Activated CD4-positive, CD25-positive, alpha-beta regulatory T cell treated with anti-CD3 and anti-CD28 coated beads, Interleukin-2, amount 50 U/mL, for 72 hours (primary cell): ENCODE results near the gene RNF40.

Experiments
- DNase-seq: peaks from one replicate; pipeline ENCODE4 v3.0.0; 2021

RNF40 gene

DNA sequence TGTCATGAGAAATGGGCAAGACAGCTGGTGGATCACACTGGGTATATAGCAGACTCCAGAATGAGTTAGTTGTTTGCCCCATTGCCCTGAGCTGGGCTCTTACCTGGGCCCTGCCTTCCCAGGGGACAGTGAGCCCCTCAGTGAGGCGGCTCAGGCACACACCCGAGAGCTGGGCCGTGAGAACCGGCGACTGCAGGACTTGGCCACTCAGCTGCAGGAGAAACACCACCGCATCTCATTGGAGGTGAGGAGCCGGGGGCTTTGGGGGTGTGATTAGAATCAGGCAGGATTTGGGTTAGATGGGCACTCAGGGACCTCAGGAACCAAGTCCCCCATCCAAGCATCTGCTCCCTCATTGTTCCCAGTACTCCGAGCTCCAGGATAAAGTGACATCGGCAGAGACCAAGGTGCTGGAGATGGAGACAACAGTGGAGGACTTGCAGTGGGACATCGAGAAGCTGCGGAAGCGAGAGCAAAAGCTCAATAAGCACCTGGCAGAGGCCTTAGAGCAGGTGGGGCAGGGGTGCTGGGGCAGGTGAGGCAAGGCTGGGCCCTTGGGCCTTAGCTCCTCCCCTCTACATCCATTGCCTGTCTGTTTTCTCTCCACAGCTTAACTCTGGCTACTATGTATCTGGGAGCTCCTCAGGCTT lies 2.8 kb downstream of the RNF40 start:
- no peak for DNase-seq

DNA sequence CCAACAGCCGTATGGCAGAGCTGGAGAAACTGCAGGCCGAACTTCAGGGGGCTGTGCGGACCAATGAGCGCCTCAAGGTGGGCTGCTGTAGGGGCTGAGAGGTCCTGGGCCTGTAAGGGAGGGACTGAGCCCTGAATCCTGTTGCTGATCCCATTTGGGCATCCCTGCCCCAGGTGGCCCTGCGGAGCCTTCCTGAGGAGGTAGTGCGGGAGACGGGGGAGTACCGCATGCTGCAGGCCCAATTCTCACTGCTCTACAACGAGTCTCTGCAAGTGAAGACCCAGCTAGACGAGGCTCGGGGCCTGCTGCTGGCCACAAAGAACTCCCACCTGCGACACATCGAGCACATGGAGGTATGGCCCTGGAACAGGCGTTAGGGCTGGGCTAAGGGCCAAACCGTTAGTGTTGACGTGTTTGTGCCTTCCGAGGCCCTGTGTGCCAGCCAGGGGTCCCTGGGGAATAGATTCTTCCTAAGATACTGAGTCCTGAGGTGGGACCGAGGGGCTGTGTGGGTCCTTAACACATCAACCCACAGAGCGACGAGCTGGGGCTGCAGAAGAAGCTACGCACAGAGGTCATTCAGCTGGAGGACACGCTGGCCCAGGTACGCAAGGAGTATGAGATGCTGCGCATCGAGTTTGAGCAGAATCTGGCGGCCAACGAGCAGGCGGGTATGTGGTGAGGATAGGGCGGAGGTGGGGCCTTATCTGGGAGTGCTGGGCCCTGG lies 4.2 kb downstream of the RNF40 start:
- DNase-seq = no peak

DNA sequence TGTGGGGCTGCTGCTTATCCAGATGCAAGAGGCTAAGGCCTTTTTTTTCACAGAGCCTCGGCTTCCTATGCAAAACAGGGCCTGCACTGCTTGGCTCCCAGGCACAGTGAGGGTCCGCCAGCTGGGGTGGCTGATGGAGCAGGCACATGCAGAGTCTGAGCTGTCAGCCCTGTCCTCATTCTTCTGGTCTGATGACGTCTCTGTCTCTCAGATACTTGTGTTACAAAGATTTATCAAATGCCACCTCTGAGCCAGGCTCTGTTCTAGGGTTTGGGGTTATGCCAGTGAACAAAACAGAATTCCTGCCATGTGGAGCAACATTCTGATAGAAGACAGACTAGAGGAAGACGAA lies 4.8 kb downstream of the RNF40 start:
- DNase-seq = no peak

DNA sequence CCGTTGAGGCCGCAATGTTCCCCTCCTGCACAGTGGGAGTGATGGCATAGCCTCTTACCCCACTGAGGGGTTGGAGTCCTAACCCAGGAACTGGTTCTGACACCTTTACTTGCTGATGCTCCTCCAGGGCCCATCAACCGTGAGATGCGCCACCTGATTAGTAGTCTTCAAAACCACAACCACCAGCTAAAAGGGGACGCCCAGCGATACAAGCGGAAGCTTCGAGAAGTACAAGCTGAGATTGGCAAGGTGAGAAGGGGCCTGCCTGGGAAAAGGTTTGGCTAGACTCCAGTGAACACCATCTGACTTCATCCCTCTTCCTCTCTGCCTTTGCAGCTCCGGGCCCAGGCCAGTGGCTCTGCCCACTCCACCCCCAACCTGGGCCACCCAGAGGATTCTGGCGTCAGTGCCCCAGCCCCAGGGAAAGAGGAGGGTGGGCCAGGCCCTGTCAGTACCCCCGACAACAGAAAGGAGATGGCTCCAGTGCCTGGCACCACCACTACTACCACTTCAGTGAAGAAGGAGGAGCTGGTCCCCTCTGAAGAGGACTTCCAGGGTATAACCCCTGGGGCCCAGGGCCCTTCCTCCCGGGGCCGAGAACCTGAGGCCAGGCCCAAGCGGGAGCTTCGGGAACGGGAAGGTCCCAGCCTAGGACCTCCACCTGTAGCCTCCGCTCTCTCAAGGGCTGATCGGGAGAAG lies 5.8 kb downstream of the RNF40 start:
- DNase-seq = no peak

DNA sequence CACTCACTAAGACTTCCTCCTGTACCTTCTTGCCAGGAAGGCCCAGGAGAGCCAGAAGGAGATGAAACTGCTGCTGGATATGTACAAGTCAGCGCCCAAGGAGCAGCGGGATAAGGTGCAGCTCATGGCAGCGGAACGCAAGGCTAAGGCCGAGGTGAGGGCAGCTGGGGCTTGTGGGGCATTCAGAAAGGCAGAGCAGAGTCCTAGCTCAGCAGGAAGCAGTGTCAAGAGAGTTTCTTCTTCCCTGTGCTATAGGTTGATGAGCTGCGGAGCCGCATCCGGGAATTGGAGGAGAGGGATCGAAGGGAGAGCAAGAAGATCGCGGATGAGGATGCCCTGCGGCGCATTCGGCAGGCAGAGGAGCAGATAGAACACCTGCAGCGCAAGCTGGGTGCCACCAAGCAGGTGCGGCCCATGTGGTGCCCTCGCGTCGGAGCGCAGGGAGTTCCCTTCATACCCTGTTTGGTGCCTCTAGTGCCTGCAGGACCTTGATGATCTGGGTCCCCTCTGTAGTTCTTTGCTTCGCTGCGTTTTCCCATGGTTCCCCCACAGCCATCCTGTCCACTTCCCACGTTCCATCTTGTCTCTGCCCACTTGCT lies 6.6 kb downstream of the RNF40 start:
- DNase-seq = no peak

DNA sequence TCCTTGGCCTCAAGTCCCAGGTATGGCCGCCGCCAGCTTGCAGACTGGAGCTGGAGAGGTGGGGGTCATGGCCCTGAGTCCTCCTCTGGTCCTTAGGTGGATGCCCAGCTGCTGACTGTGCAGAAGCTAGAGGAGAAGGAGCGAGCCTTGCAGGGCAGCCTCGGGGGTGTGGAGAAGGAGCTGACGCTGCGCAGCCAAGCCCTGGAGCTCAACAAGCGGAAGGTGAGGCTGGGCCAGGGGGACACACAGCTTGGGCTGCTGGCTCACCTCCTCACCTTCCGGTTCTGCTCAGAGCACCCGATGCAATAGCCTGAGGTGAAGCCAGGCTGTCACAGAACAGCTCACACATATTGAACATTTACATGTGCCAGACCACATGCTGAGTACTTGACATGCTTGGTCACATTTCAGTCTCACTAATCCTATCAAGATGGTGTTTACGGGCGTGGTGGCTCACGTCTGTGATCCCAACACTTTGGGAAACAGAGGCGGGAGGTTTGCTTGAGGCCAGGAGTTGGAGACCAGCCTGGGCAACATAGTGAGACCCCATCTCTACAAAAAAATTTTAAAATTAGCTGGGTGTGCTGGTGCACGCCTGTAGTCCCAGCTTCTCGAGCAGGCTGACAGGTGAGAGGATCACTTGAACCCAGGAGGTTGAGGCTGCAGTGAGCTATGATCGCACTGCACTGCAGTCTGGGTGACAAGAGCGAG lies 7.4 kb downstream of the RNF40 start:
- no peak for DNase-seq

DNA sequence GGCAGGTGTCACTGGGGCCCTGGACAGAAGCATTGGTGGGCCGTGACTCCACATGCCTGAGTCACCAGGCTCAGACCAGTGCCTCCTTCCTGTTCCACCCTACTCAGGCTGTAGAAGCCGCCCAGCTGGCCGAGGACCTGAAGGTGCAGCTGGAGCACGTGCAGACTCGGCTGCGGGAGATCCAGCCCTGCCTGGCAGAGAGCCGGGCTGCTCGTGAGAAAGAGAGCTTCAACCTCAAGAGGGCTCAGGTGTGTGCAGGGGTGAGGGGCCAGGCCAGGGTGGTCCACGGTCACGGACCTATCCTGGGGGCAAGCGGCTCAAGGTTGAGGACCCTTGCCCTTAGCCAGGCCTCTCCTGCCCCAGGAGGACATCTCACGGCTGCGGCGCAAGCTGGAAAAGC lies 9.6 kb downstream of the RNF40 start:
- no peak for DNase-seq

DNA sequence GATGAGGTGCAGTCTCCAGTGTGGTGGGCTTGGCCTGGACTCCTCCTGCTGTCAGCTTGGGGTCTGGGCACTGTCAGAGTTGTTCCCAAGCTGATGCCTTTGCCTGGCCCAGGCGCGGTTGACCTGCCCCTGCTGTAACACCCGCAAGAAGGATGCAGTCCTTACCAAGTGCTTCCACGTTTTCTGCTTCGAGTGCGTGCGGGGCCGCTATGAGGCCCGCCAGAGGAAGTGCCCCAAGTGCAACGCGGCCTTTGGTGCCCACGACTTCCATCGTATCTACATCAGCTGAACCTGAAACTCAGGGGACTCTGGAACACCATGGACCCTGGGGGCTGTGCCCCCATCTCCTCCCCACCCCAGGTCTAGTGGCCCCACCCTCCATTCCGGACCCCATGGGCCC lies 11.7 kb downstream of the RNF40 start:
- no peak for DNase-seq

DNA sequence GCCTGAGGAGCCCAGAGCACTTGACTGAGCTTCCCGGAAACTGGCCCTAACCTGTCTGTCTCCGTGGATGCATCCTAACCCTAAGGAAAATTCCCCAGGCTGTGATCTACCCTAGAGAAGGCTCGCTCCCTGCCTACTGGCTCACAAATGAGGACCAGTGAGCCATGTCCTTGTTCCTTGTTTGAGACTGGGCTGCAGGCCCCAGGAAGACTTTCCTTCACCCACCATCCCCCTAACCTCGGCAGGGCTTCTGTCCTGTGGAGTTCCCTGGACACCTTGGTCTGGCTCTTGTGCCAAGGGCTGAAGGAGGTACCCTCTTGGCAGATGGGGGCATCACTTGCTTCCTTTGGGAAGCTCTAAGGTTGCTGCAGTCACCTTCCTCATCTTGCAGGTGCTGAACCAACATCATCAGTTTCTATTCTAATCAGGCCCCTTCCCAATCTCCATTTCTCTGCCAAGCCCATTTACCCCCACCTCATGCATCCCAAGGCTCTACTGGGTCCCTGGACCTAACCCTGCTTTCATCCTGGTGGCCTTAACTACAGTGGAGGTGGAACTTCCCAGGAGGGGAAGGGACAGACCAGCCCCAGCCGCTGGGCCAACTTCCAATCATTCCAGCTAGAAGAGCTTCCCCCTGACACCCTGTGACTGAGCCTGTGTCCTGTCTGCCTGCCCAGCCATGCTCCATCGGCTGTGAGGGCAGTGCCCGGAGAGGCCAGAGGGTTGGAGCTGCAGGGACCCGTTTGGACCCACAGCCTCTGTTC lies 12.4 kb downstream of the RNF40 start:
- DNase-seq = no peak

DNA sequence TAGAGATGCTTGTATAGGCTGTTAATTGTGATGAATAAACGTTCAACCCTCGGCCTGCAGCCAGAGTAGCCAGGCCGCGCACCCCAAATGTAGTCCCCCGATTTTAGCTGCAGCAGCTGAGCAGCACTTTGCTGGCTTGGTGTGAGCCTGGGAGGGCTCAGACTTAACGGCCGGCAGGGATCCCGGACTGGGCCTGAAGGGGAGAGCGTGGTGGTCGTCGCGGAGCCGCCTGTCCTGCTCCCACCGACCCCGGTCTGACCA lies 12.9 kb downstream of the RNF40 start:
- no peak for DNase-seq

DNA sequence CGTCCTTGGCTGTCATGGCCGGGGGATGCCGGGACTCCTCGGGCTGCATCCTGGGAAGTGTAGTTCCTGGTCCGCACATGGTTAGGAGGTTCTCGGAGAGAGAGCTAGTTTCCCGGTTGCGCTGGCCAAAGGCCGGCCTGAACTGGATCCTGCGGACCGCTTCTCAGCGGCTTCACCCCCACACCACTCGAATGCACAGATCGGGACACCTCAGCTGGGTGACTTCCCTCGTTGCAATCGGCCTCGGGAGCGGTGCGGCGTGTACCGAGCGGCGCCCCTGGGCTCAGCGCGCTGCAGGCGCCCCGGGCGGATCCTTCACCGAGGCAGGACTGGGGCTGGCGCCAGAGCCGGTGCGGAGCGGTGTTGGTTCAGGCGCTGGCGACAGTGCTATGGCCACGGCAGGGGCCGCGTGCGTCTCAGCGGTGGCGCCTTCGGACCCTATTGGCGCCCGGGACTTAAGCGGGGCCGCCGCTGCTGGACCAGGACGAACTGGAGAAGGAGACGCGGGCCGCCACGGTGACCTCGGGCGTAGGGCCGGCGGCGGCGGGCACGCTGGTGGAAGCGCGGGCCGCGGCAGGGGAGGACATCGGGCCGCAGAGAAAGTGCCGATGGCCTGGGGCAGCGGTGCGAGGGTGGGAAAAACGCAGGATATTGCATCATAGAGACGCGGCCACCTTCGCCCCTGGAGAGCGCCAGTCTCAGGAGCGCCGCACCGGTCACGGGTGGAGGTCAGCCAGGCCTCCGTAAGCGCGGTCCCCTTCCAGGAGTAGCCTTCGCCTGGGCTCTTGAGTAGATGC lies 13.5 kb downstream of the RNF40 start:
- peak; percentile 56 for DNase-seq

DNA sequence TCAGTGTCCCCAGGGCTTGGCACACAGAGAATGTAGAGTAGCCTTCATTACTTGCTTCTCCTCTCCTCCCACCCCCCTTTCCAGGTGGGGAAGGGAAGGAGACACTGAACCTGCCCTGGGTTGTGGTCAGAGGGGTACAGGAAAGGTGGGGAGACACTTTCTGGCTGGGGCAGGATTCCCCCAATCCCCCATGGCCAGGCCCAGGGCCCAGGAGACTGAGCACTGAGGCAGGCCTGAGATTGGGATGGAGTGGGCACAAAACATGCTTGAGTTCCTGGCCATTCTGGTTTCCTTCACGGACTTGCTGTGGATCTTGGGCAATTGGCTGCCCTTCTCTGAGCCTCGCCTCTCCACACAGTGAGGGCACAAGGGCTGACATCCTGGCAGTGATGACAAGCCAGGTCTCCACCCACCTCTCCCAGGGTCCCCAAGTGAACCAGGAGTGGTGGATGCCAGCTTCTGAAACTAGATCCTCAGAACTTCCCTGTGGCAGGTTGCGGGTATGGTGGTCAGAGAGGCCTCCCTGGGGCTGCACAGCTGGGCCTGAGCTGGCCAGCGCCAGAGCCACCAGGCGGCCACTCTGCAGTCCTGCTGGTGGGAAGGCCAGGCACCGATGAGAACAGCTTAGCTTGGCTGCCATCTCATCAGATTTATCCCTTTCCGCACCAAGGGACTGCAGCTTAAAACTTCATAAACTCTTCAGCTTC lies 15.6 kb downstream of the RNF40 start:
- no peak for DNase-seq

DNA sequence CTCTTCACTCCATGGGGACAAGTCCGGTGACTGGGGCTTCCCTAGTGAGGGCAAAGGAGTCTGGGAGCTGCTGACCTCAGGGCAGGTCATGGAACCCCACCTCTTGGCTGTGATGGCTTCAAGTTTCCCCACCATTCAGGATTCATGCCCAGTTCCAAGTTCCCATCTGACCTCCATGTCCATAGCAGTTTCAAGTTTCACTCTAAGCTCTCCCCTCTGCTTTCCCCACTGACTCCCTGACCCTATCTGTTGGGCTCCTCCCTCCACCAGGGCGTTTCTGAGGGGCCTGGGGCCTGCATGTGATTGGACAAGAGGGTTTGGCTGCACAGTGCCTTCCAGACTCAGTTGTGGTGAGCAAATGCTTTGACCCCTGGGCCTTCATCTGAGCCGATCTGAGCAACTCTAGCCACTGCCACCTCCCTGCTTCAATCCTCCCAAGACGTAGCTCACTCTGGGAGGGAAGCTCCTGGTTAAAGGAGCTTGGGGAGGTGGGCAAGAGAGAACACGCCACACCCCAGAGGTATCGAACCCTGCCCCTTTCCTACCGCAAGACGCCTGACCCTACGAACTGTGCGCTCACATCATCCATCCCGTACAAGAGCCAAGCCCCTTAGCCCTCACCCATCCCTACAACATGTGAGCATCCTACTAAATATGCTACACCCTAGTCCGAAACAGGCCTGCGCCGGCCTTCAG lies 16.6 kb downstream of the RNF40 start:
- no peak for DNase-seq

DNA sequence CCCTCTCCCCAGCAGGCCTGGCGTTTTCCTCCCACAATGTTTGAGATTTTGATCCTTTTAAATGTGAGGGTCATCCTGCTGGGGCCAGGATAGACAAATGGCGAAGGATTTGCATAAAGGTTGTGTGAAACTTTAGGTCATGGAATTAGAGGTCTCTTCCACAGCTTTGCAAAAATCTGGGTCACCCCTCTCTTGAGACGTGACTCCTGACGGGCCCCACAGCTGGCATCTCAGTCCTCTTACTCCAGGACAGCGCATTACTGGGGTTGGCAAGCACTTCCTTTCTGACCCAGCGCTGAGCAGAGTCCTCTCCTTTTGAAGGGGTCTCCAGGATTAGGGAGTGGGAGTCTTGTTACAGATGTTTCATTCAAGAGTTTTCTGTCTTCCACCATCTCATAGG lies 17.5 kb downstream of the RNF40 start:
- no peak for DNase-seq

DNA sequence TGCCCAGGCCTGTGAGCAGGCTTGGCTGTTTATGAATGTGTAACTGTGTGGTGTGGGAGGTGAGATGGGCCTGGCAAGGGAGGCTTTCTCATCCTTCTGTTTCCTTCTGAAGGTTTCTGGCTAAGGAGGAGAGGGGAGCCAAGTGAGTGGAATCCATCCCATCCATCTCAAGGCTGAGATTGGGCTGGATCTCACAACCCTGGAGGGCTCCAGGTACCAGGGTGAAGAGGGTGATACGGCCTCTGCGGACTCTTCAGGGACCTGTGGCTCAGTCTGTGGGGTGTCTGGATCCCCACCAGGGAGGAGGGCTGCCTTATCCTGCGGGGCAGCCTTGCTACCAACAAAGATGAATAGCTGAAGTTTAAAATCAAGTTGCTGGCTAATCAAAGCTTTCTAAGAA lies 17.9 kb downstream of the RNF40 start:
- no peak for DNase-seq

DNA sequence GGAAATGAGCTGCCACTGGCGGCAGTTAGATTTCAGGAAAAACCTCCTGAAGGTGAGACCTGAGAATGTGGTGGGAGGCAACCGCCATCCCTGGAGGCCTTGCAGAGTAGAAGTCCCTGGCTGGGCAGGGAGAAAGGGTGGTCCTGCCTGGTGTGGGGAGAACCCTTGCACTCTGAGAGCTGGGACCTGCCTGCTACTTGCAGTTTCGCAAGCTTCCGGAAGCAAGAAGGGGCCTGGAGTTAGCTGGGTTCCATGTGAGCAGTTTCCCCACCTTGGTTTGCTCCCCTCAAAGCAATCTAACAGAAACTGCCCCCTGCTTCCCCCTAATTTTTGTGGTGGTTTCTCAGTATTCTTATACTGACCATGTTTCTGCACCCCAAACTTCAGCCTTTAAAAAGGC lies 18.4 kb downstream of the RNF40 start:
- DNase-seq = no peak

DNA sequence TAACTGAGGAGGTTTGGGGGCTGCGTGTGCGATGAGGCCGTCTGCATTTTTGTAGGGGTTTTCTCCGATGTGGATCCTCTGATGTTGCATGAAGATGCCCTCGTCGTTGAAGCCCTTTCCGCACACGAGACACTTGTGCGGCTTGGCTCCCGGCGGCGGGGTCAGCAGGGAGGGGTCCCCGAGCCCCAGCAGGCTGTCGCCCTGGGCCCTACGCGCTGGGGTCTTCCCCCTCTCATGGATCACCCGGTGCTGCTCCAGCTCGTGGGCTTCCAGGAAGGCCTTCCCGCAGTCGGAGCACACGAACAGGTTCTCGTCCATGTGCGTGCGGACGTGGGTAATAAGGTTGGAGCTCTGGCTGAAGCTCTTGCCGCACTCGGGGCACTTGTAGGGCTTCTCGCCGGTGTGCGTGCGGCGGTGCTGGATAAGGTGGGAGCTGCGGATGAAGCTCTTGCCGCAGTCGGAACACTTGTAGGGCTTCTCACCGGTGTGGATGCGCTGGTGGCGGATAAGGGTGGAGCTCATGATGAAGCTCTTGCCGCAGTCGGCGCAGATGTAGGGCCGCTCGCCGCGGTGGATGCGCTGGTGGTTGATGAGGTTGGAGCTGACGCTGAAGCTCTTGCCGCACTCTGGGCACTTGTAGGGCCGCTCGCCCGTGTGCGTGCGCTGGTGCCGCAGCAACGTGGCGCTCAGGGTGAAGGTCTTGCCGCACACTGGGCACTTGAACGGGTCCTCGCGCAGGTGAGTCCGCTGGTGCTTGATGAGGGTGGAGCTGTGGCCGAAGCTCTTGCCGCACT lies 20.6 kb downstream of the RNF40 start:
- DNase-seq = no peak

DNA sequence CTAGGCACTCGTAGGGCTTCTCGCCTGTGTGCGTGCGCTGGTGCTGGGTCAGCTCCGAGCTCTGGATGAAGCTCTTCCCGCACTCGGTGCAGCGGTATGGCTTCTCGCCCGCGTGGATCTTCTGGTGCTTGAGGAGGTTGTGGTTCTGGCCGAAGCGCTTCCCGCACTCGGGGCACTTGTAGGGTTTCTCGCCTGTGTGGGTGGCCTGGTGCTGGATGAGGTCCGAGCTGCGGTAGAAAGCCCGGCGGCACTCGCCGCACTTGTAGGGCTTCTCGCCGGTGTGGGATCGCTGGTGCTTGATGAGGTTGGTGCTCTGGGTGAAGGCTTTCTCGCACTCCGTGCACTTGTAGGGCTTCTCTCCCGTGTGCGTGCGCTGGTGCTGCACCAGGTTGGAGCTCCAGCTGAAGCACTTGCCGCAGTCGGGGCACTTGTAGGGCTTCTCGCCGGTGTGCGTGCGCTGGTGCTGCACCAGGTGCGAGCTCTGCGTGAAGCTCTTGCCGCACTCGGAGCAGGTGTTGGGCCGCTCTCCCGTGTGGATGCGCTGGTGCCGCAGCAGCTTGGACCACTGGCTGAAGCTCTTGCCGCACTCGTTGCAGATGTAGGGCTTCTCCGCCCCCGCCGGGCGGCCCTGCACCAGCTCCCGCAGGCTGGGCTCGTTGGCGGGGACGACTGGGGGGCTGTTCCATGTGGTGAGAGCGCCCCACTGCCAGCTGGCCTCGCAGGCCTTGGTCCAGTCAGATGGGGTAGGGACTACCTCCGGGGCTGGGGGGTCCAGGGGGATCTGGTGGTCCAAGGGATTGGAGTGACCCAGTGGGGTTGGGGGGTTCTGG lies 21.4 kb downstream of the RNF40 start:
- DNase-seq = no peak

DNA sequence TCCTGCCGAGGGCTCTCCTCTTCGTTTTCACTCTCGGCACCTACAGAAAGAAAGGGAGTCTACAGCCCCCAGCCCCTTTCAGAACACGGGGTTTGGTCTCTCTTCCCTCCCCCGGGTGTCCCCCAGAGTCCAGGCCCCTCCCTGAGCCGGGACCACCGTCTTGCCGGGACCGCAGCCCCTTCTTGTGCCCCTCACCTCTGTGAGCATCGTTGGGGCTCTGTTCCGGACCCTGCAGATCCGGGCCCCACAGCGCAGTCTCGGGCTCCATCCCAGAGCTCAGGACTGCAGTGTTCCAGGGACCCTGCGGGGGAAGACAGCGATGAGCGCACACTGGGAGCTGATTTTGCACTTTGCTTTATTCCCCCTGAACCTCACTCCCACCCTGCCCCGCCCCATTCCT lies 22.1 kb downstream of the RNF40 start:
- no peak for DNase-seq
